NCI-H1694 (cell line): ENCODE data around the gene MYO18A.

Experiments used
- DNase-seq: peaks from one replicate; lab custom pipeline; 2025; lab: John Stamatoyannopoulos, UW

The MYO18A gene

DNA sequence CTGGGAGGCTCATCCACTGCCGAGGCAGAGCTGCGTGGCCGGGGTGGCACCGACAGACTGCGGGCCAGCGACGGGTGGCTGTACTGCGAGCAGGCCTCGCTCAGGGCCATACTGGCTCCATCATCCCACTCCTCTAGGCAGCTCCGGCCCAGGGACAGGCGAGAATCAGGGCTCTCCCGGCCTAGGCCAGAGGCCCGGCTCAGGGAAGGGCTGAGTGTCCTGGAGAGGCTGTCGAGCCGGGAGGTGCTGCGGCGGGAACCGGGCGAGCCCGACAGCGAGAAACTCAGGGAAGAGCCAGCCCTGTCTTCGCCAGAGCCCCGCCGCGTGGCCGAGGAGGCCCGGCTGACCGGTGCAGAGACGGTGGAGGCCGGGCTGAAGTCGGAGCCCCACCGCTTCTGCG lies 99.9 kb downstream of the MYO18A start:
- DNase-seq, result no peak

DNA sequence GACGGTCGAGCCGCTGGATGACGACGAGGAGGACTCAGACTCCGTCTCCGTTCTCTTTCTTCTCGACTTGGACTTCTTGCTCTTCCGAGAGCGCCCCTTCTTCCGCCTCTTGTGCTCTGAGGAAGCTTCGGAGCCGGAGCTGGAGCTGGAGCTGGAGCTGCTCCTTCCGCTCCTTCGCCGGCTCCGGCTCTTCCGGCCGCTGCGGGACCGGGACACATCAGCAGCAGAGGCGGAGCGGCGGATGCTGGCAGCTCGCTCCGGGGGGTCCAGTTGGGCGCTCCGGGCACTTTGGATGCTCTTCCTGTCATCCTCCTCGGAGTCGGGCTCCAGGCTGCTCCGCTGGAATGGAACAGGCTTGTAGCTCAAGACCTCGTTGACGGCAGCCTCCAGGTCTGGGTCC lies 100.3 kb downstream of the MYO18A start:
- DNase-seq, result no peak

DNA sequence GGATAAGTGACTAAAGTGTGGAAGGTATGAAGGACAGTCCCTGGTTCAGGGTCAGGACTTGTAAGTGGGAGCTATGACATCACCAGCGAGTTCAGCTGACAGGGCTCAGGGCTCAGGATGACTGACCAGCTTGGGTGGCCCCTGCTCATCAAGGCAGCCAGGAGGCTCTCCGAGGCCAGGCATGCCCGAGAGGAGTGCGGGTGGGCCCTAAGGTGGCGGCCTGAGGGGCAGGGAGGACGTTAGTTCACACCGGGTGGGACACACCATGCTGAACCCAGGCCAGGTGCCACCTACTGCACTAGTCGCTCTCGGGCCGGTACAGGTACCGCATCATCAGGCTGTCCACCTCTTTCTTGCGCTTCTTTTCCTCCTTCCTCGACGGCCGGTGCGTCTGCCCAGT lies 100.8 kb downstream of the MYO18A start:
- DNase-seq, result no peak

DNA sequence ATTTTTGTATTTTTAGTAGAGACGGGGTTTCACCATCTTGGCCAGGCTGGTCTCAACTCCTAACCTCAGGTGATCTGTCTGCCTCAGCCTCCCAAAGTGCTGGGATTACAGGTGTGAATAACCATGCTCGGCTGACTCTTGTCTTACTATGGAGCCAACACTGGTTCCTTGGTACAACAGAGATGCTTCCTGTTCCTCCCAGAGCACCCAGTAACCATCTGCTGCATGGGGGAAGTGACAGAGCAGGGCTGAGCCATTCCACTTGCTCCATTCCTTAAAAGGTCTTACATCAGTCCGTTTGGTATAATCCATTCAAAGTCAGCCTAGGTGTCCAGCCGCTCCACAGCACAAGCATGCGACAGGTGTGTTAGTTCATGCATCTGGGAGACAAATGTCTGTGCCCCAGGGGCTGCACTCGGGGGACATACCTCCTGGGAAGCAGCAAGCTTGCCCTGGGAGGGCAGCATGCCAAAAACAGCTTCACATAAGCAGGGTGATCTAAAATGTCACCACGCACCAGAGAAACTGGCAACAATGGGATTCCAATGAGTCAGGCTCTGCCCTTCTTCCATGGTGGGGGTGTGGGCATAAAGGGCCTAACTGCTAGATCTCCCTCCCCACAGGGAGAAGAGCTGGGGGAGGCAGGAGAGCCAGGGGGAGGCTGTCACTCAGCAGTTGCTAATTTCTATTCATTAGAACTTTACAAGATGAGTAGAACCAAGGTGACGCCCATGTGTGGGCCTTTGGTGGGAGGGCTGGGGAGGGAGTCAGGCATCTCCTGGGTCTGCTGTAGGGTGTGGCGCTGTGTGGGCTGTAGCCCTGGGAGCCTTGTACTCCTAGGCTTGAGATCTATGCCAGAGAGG lies 101.8 kb downstream of the MYO18A start:
- DNase-seq, result peak; percentile 37

DNA sequence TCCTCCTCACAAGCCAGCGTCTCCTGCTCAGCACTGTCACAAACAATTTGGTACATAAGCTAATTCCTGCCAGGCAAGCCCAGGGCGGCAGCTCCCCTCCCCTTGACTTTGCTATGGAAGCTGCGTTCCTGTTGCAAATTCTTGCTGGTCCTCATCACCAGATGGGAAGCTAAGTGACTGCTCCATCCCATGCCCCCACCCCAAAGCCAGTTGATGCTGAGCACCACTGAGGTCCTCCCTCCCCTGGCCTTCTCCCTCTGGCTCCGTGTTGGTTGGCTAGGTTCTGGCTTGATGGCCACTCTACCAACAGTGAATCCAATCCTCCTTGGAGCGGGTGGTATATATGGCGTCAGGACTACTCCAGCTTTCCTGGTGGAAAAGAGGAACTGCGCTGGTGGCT lies 102.9 kb downstream of the MYO18A start:
- no peak for DNase-seq

DNA sequence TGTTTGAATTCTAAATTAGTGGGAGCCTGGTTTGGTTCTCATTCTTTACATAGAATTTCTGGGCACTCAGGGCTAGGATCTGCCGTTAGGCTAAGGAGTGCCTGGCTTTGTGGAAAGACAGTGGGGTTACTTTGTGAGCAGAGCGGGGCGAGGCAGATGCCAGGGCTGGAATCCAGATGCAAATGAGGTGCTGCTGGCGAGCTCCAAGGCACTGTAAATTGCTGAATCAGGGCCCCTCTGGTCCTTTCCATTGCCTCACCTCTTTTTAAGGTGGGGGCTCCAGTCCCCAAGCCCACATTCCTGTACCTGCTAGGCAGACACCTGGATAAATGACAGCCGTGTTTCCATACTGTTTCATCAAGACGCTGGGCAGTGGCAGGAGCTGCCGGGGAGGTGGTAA lies 103.5 kb downstream of the MYO18A start:
- no peak for DNase-seq

DNA sequence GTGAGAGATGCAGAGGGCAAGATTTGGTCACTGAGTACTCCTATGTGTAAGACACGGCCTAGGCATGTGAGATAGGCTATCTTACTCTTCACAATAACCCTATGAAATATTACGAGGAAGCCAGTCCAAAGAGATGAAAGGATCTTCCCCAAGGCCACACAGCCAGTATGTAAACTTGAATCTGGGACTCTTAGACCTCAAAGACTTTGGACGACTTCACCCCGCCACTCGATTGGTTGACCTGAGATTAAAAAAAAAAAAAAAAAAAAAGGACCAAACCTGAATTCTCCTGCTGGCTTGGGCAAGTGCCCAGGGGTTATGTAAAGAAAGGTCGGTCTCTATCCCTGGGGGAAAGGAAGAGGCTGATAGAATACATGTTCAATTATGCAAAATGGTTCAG lies 104.1 kb downstream of the MYO18A start:
- no peak for DNase-seq

DNA sequence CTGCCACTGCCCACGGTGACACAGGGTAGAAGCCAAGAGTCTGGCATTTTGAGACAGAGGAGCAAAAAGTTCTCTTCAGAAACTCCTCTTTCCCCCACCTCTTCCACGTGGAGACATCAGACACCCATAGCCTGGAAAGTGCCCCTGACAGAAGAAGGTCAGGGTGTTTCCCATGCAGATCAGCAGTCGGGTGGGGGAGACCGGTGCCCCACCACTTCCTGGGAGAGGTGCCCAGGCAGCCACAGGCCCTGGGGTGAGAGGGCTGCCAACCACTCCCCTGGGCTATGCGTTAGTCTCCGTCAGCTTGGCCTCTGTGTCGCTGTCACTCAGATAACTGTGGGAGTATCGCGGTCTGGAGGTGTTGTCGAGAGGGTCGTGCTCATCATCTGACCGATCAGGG lies 105.7 kb downstream of the MYO18A start:
- no peak for DNase-seq

DNA sequence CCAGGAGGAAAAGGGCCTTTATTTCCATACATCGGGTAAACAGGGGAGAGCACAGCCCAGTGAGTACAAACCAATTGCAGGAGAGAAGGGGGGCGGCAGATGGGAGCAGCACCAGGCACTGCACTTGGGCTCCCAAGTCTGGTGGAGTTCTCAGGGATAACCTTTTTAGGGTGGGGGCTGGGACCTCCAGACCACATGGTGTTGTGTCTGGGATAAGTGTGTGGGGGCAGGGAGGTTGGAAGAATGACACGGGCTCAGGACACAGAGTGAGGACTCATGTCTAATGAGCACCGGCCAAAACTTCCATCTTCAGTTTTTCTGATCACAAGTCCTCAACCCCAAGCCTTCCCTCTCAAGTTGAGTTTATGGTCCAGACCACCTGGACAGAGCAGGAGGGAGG lies 106.7 kb downstream of the MYO18A start:
- DNase-seq, result no peak

DNA sequence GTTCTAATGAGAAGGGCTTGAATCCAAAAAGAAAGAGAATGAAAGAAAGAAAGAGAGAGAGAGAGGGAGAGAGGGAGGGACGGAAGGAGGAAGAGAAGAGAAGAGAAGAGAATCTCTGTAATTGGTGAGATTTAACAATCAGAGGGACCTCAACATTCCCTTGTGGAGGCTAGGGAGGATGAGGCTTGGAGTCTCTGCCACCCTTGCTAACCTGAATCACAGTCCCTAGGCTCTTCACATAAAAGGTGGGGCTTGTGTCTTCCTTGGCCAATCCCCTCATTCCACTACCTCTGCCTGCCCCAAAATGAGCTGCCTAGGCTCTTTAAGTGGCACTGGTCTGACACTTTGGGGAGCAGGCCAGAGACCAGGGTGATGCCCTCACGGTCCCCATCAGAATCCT lies 107.2 kb downstream of the MYO18A start:
- DNase-seq, result no peak

DNA sequence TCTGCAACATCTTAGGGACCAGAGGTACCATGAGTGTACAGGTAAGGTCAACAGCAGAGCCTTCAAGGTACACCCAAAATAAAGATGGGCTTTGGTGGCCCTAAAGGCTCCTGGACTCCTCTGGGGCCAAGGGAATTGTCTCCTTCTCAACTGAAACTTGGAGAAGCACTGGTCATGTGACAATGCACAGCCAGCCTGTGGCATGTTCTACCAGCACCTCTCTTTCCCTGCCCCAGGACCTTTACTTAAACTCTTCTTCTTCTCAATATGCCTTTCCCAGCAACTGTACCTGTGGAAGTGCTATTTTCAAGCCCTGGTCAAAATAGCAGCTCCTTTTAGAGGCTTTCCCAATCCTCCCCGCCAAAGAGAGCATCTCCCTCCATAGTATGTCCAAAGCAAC lies 108.9 kb downstream of the MYO18A start:
- DNase-seq, result no peak

DNA sequence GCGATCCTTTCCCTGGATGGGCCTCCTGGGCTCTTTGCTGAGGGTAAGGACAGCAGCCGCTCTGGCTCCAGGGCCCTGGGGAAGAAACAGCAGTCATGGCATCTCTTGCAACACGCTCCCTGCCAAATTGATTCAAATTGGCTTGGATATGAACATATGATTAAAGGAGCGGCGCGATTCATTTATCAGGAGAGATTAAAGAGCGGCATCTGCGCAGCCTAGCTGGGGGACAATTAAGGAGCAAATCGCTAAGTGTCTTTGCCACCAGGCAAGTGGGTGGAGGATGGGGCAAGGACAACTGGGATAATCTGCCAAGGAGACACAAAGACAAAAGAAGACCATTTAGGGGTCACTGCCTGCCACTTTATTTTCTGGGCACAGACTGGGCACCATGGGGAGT lies 109.4 kb downstream of the MYO18A start:
- peak; percentile 32 for DNase-seq

DNA sequence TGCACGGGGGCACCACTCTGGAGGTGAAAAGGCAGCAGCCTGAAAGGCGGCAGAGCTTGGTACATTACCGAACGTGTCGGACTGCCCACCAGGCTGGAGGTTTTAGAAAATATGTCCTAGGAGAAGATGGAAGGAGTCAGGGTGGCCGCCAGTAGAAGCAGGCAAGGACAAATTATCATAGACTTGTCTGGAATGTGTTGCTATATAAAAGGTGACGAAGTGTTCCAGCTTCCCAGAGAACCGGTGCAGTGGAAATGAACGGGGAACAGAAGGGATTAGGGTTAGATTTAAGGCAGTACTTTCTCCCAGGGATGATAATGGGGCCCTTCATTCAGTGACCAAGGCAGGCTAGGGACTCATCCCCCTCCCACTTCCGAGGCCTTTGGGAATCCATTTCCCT lies 109.9 kb downstream of the MYO18A start:
- DNase-seq, result no peak

DNA sequence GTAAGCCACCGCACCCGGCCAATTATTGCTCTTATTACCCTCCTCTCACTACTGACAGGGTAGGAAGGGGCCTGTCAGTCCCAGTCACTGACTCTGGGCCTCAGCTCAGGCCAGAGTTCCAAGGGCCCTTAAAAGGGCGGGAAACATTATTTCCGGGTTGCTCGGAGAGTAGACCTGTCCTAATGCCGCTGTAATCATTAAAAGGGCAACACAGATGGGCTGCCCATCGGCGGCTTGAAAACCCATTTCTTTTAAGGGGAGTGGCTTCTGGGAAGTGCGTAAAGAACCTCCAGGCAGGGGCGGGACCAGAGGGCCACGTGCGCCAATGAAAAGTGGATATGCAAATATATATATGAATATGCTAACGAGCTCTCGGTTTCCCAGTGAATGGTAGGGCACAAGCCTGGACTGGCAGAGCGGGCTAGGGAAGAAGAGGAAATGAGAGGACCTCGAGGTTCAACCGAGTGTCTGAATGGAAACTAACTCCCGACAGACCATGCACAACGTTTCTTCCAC lies 110.6 kb downstream of the MYO18A start:
- no peak for DNase-seq

DNA sequence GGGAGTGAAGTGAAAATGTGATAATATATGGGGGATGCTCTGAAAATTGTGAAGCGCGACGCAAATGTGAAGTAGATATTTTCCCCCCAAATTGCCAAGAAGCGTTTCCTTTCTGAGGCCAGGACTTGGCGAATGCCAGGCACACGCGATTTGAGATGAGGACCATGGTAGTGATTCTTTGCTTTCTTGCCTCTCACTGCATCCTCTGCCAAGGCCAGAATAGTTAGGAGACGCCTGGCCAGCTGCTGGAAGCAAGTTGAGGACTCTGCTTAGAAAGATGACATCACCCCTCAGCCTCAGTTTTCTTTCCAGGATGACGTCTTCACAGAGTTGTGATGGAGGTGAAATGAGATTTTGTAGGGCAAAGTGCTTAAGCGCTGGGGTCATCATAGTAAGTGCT lies 111.4 kb downstream of the MYO18A start:
- DNase-seq, result no peak

DNA sequence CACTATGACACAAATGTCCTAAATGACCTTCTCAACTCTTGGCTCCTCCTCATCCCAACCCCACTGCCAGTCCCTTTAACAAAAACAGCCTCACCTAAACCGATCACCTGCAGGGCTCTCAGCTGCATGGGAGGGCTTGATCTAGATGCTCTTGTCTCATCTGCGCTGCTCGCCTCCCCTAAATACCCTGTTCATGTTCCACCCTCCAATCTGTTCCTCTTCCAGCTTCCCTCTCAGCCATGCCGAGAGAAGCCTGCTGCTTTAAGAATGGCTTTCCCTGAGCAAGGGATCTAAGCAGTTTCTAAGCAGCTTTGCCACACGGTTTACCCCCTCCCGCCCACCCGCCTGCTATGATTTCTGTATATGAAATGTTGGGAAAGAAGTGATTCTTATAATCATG lies 113.6 kb downstream of the MYO18A start:
- DNase-seq, result peak; percentile 86

DNA sequence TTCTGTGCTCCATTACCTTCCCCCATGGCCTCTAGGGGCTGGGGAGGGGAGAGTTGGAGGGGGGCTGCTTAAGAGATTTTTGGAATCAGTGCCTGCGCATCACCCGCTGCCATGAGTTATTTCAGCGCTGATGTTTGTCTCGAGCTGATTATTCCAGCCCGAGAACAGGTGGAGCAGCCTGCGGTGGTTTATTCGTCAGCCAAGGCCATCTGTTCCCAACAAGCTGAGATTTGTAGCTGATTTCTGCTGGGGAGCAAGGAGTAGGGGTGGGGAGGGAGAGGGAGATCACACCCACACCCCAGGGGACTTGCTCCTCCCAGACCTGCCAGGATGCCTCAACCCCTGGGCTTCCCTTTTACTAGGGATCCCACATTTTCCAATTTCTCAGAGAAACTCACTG lies 114.2 kb downstream of the MYO18A start:
- DNase-seq, result peak; percentile 97

DNA sequence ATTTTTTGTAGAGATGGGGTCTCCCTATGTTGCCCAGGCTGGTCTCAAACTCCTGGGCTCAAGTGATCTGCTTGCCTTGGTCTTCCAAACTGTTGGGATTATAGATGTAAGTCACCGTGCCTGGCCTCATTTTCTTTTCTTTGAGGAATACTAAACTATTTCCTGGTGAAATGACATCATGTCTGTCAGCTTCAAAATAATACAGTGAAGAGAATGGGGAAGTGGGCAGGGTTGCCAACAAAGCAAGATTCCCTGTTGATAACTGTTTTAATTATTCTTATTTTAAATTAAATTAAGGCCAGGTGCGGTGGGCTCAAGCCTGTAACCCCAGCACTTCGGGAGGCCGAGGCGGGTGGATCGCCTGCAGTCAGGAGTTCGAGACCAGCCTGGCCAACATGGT lies 116.2 kb downstream of the MYO18A start:
- no peak for DNase-seq

DNA sequence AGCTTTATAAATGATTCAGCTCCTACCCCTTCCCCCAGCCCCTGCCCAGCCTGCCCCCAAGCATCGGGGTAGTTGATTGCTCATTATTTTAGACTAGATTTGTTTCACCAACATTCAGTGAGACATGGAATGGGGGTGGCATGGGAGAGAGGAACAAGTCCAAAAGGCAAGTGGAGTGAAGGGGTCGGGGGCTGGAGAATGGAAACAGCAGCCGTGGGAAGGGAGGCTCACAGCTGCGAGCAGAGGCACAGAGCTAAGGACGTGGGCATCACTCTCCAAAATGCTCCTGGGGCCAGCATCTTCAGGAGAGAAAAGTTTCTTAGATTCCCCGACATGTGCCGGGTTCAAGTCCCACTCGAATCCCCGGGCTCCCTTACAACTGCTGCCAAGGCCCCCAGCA lies 118.0 kb downstream of the MYO18A start:
- no peak for DNase-seq

DNA sequence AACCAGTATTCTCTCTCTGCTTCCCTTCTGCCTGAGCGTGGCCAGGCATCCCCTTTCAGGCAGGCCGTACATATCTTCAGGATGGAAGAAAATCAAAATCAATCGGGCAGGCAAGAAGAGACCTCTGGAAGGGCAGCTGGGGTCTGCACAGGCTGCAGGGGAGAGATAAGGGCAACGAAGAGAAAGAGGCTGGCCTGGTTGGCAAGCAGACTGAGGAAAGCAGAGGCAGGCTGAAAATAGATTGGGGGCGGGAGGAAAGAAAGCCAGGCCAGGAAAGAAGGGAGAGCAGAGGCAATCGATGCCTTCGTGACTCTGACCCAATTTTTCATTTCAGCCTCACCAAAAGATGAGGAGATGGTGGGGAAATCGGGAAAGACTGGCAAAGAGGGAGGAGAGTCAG lies 119.2 kb downstream of the MYO18A start:
- DNase-seq, result peak; percentile 37

DNA sequence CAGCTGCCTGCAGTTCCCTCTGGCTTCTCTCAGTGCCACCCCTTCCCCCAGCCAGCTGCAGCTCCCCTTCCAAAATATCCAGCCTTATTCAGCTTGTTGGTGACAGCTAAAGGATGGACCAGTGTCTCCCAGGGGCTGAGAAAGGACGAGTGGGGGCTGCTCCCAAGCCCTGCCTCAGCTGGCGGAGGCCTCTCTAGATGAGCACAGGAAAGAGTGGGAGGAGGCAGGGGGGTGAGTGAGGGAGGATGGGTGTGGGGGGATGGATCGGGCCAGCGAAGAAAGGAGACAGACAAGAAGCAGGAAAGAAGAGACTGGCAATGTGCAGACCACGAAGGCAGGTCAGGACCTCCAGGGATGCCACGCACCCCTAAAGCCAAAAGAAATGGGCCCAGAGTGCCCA lies 119.7 kb downstream of the MYO18A start:
- no peak for DNase-seq

DNA sequence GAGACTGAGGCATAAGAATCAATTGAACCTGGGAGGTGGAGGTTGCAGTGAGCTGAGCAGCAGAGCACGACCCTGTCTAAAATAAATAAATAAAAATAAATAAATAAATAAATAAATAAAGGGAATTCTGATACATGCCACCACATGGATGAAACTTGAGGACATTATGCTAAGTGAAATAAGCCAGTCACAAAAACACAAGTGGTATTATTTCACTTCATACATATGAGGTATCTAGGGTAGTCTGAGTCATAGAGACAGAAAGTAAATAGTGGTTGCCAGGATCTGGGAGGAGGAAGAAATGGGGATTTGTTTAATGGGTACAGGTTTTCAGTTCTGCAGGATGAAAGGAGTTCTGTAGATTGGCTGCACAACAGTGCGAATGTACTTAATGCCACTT lies 120.9 kb downstream of the MYO18A start:
- DNase-seq, result no peak

DNA sequence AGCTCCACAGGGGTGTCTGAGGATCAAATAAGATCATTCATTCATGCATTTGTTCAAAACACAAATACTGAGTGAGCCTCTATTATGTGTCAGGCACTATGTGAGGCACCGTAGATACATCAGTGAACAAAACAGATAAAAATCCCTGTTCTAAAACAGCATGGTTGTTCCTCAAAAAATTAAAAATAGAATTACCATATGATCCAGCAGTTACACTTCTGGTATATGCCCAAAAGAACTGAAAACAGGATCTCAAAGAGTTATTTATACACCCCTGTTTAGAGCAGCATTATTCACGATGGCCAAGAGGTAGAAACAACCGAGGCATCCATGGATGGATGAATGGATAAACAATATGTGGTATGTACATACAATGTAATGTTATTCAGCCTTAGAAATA lies 121.8 kb downstream of the MYO18A start:
- DNase-seq, result no peak

DNA sequence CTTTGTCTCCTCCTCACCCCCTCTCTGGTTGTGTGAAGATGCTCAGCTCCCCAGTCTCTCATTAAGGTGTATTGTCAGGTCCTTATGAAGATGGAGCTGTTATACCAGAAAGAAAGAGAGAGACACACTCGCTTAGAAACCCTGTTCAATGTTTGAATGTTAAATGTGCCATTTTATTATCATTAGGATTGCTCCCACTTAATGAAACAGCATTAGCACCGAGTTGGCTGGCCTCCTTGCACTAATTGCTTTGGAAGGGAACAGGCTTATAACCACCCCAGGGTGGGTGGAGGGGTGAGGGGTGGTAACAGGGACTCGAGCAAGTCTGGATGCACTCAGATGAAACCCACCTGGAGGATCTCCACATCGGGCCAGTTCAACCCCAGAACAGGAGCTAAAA lies 122.8 kb downstream of the MYO18A start:
- DNase-seq, result no peak
